ENCODE results near the gene SKIC3. TPM values are rescaled to one million over a fixed set of nuclear protein-coding genes. Genes with fewer than 3 reads are reported as not detected.

Gene SKIC3
- total and polyA plus RNA-seq, 2 experiments from 2014 or later, result 75.1 to 111 TPM

GRCh38 chr5:95519151-95519550 lies 35.6 kb downstream of the SKIC3 start:
- H3K4me3 ChIP-seq, result no peak overlapping the region
- H3K9me2 ChIP-seq (ENCODE audit: insufficient read depth), result no peaks in the 10 kb centered on the region
- Mint-ChIP-seq H3K36me3 (ENCODE audit: low read depth) (peaks cover 29% of the 10 kb centered on the region), H3K27ac (no peak overlapping the region), H3K27me3 (ENCODE audit: insufficient read depth, low read depth, poor library complexity) (no peaks in the 10 kb centered on the region), H3K9me3 (no peaks in the 10 kb centered on the region), H3K4me1 (no peaks in the 10 kb centered on the region), H3K4me3 (no peak overlapping the region)
- H2AFZ ChIP-seq, result no peak overlapping the region
- H3K4me2 ChIP-seq, result no peak overlapping the region
- no peak for DNase-seq (ENCODE audit: low spot score)
- H3K27ac ChIP-seq (ENCODE audit: low read depth), result no peak overlapping the region
- ATAC-seq, result no peak
- H3K79me2 ChIP-seq (replicated peaks; ENCODE audit: insufficient read depth), result no peaks in the 10 kb centered on the region
- no peaks in the 10 kb centered on the region; the same call in 1 of the 2 replicates for H4K20me1 ChIP-seq (replicated peaks; ENCODE audit: insufficient read depth)
- no peaks in the 10 kb centered on the region for H3K4me1 ChIP-seq (ENCODE audit: insufficient read depth)
- no peak for TF ChIP-seq JUNB (IDR thresholded peaks at IDR 0.05; ENCODE audit: unreplicated experiment)
- no peak for TF ChIP-seq EZH2 (IDR thresholded peaks at IDR 0.05; ENCODE audit: low read depth, unreplicated experiment)
- TF ChIP-seq ZNF331 (CRISPR knock-in tag; IDR thresholded peaks at IDR 0.05; ENCODE audit: low read depth), result no peak
- no peaks in the 10 kb centered on the region for H3K27me3 ChIP-seq (ENCODE audit: insufficient read depth)
- no peaks in the 10 kb centered on the region for H3F3A ChIP-seq (replicated peaks; ENCODE audit: low read depth)
- peaks cover 8% of the 10 kb centered on the region; the same call in 1 of the 2 replicates for H3K36me3 ChIP-seq (ENCODE audit: insufficient read depth)

- Histone ChIP-seq H3K36me3 (ENCODE audit: insufficient read depth) (peaks cover 12% of the 10 kb centered on the region; the same call in 1 of the 2 replicates), H3K27me3 (ENCODE audit: insufficient read depth) (no peaks in the 10 kb centered on the region), H2AFZ (no peak overlapping the region), H3K79me2 (replicated peaks; ENCODE audit: insufficient read depth) (no peaks in the 10 kb centered on the region), H3K4me2 (no peak overlapping the region), H3K27ac (ENCODE audit: low read depth) (no peak overlapping the region), H3K9me2 (ENCODE audit: insufficient read depth) (no peaks in the 10 kb centered on the region), H3K4me3 (no peak overlapping the region), H3F3A (replicated peaks; ENCODE audit: low read depth) (no peaks in the 10 kb centered on the region), H4K20me1 (replicated peaks; ENCODE audit: insufficient read depth) (no peaks in the 10 kb centered on the region; the same call in 1 of the 2 replicates), H3K4me1 (ENCODE audit: insufficient read depth) (no peaks in the 10 kb centered on the region)
- Mint-ChIP-seq H3K4me3 (no peak overlapping the region), H3K36me3 (ENCODE audit: low read depth) (peaks cover 34% of the 10 kb centered on the region), H3K9me3 (no peaks in the 10 kb centered on the region), H3K27ac (no peak overlapping the region), H3K27me3 (ENCODE audit: insufficient read depth, low read depth, poor library complexity) (no peaks in the 10 kb centered on the region), H3K4me1 (no peaks in the 10 kb centered on the region)
- no peak for DNase-seq (ENCODE audit: low spot score)
- no peak for ATAC-seq
- TF ChIP-seq, protein P1, sequence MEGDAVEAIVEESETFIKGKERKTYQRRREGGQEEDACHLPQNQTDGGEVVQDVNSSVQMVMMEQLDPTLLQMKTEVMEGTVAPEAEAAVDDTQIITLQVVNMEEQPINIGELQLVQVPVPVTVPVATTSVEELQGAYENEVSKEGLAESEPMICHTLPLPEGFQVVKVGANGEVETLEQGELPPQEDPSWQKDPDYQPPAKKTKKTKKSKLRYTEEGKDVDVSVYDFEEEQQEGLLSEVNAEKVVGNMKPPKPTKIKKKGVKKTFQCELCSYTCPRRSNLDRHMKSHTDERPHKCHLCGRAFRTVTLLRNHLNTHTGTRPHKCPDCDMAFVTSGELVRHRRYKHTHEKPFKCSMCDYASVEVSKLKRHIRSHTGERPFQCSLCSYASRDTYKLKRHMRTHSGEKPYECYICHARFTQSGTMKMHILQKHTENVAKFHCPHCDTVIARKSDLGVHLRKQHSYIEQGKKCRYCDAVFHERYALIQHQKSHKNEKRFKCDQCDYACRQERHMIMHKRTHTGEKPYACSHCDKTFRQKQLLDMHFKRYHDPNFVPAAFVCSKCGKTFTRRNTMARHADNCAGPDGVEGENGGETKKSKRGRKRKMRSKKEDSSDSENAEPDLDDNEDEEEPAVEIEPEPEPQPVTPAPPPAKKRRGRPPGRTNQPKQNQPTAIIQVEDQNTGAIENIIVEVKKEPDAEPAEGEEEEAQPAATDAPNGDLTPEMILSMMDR (conservative IDR thresholded peaks at IDR 0.05; ENCODE audit: low read depth in 2 of 2), result no peak
- TF ChIP-seq STAT1 (IDR thresholded peaks at IDR 0.05; ENCODE audit: unreplicated experiment) (no peak), JUNB (IDR thresholded peaks at IDR 0.05; ENCODE audit: unreplicated experiment) (no peak), REST (IDR thresholded peaks at IDR 0.05; ENCODE audit: unreplicated experiment) (no peak), POLR2AphosphoS5 (IDR thresholded peaks at IDR 0.05; ENCODE audit: low read depth) (no peak), EZH2 (IDR thresholded peaks at IDR 0.05; ENCODE audit: low read depth, unreplicated experiment) (no peak), CREB1 (CRISPR knock-in tag; IDR thresholded peaks at IDR 0.05; ENCODE audit: low read depth) (no peak), EZH2phosphoT487 (IDR thresholded peaks at IDR 0.05; ENCODE audit: unreplicated experiment) (no peak), NANOG (IDR thresholded peaks at IDR 0.05; ENCODE audit: borderline replicate concordance) (no peak), ZNF114 (CRISPR knock-in tag; IDR thresholded peaks at IDR 0.05) (no peak), ZNF331 (CRISPR knock-in tag; IDR thresholded peaks at IDR 0.05; ENCODE audit: low read depth) (no peak)
- TF ChIP-seq, protein P2, sequence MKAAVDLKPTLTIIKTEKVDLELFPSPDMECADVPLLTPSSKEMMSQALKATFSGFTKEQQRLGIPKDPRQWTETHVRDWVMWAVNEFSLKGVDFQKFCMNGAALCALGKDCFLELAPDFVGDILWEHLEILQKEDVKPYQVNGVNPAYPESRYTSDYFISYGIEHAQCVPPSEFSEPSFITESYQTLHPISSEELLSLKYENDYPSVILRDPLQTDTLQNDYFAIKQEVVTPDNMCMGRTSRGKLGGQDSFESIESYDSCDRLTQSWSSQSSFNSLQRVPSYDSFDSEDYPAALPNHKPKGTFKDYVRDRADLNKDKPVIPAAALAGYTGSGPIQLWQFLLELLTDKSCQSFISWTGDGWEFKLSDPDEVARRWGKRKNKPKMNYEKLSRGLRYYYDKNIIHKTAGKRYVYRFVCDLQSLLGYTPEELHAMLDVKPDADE (IDR thresholded peaks at IDR 0.05), result no peak
Observed at GRCh38 chr5:95518417-95518816, 36.4 kb downstream of the SKIC3 start.

Measured in GM23338 (cell line).